Head of caudate nucleus (tissue), 42 donors: ENCODE results near the gene C22orf42.
"Not testable (repeated sequence)": the region's sequence is repeated elsewhere in the genome, so short reads cannot be mapped to it uniquely, and the experiment has no call there.

Experiments
- DNase-seq, 42 donors: peaks; one replicate each; pipeline versions ENCODE4 v3.0.0 to v3.0.0-alpha.2; 2020 to 2021; ENCODE audit warnings: mixed read lengths in 7 of 42
- intact Hi-C: fragments of 100-400 bp; cut with DNase I; formaldehyde crosslinking; loops from one replicate; pipeline ENCODE4 v1.15.0; 2022

The C22orf42 gene

DNA sequence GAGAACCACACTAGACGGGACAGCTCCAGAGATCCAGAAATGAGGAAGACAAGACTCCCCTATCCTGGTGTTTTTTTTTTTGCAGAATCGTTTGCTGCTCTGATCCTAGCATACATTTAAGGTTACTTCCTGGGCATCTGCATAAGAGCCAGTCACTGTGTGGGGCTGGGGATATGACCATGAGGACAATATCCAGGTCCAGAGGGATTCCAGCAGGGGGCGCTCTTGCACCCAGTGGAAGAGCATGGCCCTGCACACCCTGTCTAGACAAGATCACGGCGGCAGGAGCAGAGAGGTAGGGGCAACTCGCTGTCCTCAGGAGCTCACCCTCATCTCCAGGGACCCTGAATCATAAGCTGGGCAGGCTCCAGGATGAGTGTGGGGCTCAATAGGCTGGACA is 18.4 kb downstream of the C22orf42 start:
- intact Hi-C loops, result not testable (repeated sequence)
- peak in 3 of 42 donors; percentile 10 to 41 (median 33) for DNase-seq

DNA sequence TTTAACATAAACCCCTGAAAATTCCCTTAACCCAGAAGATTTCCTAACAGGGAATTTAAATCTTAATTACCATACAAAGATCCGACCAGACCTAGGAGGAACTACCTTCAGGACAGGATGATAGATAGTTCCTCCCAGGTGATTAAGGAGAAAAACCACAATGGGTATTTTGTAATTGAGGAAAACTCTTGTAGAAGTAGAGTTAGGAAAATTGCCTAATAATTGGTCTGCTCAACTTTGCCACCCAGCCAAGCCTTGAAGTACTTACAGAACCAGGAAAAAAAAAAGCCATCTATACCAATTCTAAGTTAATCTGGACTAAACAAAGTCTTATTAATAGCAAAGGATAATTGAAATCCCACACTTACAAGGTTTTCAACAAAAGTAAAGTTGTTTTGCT is 20.5 kb downstream of the C22orf42 start:
- peak in 2 of 42 donors; percentile 2 to 8 for DNase-seq
- intact Hi-C loops, result not testable (repeated sequence)

DNA sequence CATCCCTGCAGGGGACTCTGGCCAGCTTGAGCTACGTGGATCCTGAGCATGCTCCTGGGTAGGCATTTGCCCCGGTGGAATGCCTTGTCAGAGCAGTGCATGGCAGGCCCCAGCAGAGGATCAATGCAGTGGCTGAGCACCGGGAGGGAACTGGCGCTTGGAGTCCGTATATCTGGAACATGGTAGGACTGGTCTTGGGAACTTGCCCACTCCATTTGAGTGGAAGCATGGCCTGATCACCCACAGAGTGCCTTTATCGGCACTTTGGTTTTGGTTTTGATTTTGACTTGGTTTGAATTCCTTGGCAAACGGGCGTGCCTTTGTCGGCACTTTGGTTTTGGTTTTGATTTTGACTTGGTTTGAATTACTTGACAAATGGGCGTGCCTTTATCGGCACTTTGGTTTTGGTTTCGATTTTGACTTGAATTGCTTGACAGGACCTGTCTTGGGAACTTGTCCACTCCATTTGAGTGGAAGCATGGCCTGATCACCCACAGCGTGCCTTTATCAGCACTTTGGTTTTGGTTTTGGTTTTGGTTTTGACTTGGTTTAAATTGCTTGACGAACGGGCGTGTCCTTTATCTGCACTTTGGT is 21.3 kb downstream of the C22orf42 start:
- intact Hi-C loops, result not testable (repeated sequence)
- peak in 2 of 42 donors; percentile 37 to 43 for DNase-seq

DNA sequence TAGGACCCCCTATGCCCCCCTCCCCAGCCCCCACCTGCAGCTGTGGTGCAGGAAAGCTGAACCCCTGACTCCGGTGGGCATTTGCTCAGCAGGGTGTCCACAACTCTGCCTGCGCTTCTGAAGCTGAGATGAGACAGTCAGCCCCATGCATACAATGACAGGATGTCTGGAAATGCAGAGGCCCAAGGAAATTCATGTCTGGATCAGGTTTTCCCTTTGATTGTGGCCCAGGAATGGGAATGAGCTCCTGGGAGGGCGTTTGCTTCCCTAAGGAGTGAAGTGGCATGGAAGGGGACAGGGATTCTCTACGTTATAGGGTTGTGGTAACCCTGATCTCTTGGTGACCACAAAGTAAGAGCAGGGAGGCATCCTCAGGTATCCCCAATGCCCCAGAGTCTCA is 22.2 kb downstream of the C22orf42 start:
- intact Hi-C loops, result not testable (repeated sequence)
- DNase-seq, result peak in 2 of 42 donors; percentile 8 to 18

- intact Hi-C loops, result not testable (repeated sequence)
- DNase-seq, result peak in 6 of 42 donors; percentile 23 to 49 (median 39)
Measured at GRCh38 chr22:32135958-32136357, 23.1 kb downstream of the C22orf42 start.

- intact Hi-C loops, result not testable (repeated sequence)
- peak in 1 of 42 donors; percentile 35 for DNase-seq
Measured at GRCh38 chr22:32134796-32135195, 24.3 kb downstream of the C22orf42 start.

DNA sequence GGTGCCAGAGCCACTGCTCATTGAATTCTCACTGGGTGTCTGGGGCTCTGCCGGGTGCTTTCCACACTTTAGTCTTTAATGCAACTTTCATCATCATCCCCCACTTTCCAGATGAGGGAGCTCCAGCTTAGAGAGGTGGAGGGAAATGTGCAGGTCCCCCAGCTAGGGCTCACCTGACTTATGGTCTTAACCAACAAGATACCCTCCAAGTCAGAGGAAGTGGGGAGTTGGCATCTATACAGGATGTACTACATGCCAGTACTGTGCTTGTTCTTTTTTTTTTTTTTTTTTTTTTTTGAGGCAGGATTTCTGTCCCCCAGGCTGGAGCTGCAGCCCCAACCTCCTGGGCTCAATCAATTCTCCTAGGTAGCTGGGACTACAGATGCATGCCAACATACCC is 26.3 kb downstream of the C22orf42 start:
- intact Hi-C loops, result no loop called here

DNA sequence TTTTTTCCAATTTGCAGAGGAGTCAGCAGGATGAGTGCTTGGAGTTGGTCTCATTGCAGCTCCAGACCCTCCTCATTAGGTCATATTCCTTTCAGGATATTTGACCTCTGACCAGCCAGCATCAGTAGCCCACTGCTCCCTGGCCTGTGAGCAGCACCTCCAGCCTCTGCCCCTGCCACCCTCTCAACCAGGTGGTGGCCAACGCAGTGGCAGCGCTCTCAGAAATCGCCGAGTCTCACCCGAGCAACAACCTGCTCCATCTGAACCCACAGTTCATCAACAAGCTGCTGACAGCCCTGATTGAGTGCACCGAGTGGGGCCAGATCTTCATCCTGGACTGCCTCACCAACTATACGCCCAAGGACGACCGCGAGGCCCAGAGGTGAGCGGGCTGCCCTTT is 27.0 kb downstream of the C22orf42 start:
- intact Hi-C loops, result no loop called here
- no peak for DNase-seq

More for the DNA sequence above, 26.3 kb downstream of the C22orf42 start:
- DNase-seq, result no peak

DNA sequence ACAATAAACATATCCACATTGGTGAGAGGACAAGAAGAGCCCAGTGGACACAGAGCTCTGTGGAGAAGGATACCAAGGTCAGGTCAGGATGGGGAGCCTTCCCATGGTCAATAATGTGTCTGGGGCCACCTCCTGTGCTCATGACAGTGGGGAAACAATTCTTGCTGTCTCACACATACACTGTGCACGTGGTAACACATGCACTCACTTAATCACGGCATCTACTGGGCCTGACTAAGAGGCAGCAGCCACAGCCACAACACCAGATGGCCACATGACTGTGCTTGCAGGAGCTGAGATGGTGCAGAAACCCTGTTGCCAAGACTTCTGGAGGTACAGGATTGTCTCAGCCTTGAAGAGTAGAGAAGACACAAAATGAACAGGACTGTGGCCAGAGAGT is 28.6 kb downstream of the C22orf42 start:
- intact Hi-C loops, result no loop called here
- no peak for DNase-seq

GRCh38 chr22:32127904-32128303 is 31.2 kb downstream of the C22orf42 start:
- intact Hi-C loops, result no loop called here
- DNase-seq, result no peak

DNA sequence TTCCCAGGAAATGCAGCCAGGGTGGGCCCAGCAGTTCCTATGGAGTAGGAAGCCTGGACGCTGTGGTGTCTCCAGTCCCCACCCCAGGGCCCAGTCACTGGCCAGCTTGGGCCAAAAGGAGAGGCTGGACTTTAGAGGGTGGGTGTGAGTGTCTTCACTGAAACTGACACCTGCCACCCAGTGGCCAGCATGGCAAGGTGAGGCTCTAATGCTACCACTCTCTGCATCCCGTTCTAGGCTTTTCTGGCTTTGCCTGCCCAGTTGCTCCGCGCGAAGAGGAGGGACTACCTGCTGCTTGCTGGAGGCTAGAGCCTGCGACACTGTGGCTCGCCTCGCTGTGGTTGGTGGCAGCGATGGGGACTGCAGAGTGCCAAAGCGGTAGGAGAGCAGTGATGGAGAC is 35.4 kb downstream of the C22orf42 start:
- intact Hi-C loops, result no loop called here

GRCh38 chr22:32122899-32123298 is 36.2 kb downstream of the C22orf42 start:
- intact Hi-C loops, result no loop called here
- DNase-seq, result no peak

More for the DNA sequence above, 35.4 kb downstream of the C22orf42 start:
- DNase-seq, result no peak

GRCh38 chr22:32120603-32121002 is 38.5 kb downstream of the C22orf42 start:
- DNase-seq, result no peak
- intact Hi-C loops, result no loop called here

GRCh38 chr22:32119568-32120235 is 39.4 kb downstream of the C22orf42 start:
- intact Hi-C loops, result no loop called here
- no peak for DNase-seq

GRCh38 chr22:32112380-32112779 is 46.7 kb downstream of the C22orf42 start:
- no peak for DNase-seq

DNA sequence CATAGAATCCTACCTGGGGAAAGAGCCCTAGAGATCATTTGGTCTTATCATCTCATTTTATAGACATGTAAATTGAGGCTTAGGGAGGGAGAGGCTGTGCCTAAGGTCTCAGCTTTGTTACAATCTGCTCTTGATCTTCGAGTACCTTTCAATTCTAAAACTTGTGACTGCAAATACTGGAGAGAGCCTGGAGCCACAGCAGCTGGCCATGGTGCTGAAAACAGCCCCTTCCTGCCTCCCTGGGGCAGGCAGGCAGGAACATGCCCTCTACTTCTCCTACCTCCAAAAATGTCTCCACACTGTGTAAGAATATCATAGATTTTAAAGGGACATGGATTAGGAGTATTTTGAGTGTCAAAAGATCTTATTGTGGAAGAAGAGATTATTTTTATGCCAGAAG is 52.2 kb downstream of the C22orf42 start:
- intact Hi-C loops, result no loop called here
- DNase-seq, result no peak

More at GRCh38 chr22:32112380-32112779, 46.7 kb downstream of the C22orf42 start:
- intact Hi-C loops, result no loop called here

DNA sequence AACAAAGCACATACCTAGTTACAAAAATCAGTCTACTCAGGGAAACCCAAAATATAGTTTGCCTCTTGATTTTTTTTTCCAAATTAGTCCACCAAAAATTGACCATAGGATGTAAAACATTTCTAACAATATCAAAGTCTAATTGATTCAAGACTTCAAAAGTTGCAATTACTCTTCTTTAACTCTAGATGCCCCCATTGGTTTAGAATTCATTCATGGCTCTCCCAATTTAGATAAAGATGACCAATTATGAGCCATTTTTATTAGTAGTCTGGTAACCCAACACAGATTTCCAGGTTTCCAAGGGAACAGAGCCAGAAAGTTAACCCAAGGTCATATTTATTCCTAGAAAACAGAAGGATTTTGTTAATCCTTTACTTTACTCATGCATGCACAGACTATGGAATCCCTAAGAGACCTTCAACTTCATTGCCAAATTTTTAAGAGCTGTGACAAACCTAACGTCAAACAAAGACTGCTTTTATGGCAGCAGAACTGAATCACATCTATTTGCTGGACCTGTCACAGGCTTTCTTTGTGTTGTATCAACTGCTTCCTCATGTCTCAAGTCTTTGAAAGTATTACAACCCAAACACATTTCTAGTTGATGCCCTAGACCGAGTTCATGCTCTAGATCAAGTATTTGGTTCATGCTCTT is 55.3 kb downstream of the C22orf42 start:
- no peak for DNase-seq
- intact Hi-C loops, result no loop called here

DNA sequence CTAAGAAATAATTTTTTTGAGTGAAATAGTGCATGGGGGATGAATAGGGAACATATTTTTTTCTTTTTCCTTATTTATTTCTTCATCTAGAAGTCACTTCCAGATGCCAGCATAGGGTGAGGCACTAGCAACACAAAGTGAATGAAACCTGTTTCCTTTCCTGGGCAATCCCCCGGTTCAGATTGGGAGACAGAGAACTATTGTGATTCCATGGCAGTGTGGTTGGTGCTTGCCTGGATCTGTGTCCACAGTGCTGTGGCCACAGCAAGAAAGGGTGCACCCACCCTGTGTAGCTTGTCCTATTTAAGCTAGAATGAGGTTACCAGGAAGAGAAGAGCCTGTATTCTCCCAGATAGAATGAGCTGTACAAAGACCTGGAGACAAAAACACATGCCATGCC is 58.4 kb downstream of the C22orf42 start:
- intact Hi-C loops, result no loop called here
- DNase-seq, result no peak
